ENCODE results near the gene UNKL. TPM values are rescaled to one million over a fixed set of nuclear protein-coding genes. Genes with fewer than 3 reads are reported as not detected.

Gene UNKL
- total RNA-seq, 2 experiments from 2014 or later = 26.0 to 33.4 TPM

GRCh38 chr16:1348441-1348840, 66.1 kb downstream of the UNKL start:
- ChIA-PET CTCF (interaction anchor here (0.6 kb wide), 1 partner anchor 18 kb away, joined by 4 read pairs; no protein-coding TSS in a partner anchor), POLR2A (no interaction called here)
- Mint-ChIP-seq H3K9me3 (no peaks in the 10 kb centered on the region), H3K27me3 (no peaks in the 10 kb centered on the region), H3K4me3 (no peak overlapping the region), H3K4me1 (ENCODE audit: low read depth) (peaks cover 23% of the 10 kb centered on the region), H3K27ac (no peak overlapping the region), H3K36me3 (peaks cover 2% of the 10 kb centered on the region)
- intact Hi-C loops (cut with micrococcal nuclease) = no loop called here
- DNase-seq = no peak

DNA sequence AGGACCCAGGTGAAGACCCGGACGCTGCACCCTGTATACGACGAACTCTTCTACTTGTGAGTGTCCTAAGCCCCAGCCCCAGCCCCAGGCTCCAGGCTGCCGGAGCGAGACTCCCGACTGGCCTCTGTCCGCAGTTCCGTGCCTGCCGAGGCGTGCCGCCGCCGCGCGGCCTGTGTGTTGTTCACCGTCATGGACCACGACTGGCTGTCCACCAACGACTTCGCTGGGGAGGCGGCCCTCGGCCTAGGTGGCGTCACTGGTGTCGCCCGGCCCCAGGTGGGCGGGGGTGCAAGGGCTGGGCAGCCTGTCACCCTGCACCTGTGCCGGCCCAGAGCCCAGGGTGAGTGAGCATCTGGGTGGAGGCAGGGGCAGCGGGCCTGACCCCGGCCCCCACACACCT, 66.5 kb downstream of the UNKL start:
- ChIA-PET POLR2A (no interaction called here), CTCF (no interaction called here)
- peaks cover 2% of the 10 kb centered on the region for H3K36me3 Mint-ChIP-seq
- no peaks in the 10 kb centered on the region for H3K9me3 Mint-ChIP-seq
- H3K27me3 Mint-ChIP-seq = no peaks in the 10 kb centered on the region
- H3K27ac Mint-ChIP-seq = no peak overlapping the region
- no peak overlapping the region for H3K4me3 Mint-ChIP-seq
- intact Hi-C loops (cut with micrococcal nuclease) = no loop called here
- DNase-seq = no peak
- peaks cover 23% of the 10 kb centered on the region for H3K4me1 Mint-ChIP-seq (ENCODE audit: low read depth)

GRCh38 chr16:1347286-1347855, 67.1 kb downstream of the UNKL start:
- Mint-ChIP-seq H3K27me3 (no peaks in the 10 kb centered on the region), H3K9me3 (no peaks in the 10 kb centered on the region), H3K4me1 (ENCODE audit: low read depth) (peaks cover 26% of the 10 kb centered on the region), H3K27ac (no peak overlapping the region), H3K4me3 (no peak overlapping the region), H3K36me3 (peaks cover 2% of the 10 kb centered on the region)
- intact Hi-C loops (cut with micrococcal nuclease) = no loop called here
- CTCF ChIA-PET = interaction anchor here (1.3 kb wide), 1 partner anchor 16 kb away, joined by 4 read pairs; no protein-coding TSS in a partner anchor
- DNase-seq = no peak
- POLR2A ChIA-PET = no interaction called here

DNA sequence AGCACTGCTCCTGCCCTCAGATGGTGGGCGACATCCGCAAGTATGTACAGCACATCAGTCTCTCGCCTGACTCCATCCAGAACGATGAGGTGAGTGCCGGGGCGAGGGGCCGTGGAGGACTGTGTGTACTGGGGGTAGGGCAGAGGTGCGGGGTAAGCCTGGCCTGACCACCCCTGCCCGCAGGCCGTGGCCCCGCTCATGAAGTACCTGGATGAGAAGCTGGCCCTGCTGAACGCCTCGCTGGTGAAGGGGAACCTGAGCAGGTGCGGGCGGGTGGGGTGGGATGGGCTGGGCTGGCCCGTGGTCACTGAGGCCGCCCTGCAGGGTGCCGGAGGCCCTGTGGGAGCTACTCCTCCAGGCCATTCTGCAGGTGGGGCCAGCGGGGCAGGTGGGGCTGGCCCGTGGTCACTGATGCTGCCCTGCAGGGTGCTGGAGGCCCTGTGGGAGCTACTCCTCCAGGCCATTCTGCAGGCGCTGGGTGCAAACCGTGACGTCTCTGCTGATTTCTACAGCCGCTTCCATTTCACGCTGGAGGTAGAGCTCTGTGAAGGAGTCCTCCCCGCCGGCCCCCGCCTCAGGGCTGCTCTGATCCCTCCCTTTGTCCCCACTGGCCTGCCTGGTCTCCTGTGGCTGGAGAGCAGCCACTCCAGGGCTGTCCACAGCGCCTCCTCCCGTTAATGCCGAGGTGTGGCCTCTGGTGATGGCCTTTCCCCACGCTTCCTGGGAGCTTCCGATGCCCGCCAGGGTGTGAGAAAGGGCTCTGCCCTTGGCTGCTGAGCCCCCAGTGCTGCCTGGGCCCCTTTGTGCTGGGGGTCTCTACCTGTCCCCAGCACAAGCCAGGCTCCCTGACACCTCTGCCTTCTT, 67.8 kb downstream of the UNKL start:
- no peak for DNase-seq
- Mint-ChIP-seq H3K4me1 (ENCODE audit: low read depth) (peaks cover 28% of the 10 kb centered on the region), H3K9me3 (no peaks in the 10 kb centered on the region), H3K27me3 (no peaks in the 10 kb centered on the region), H3K27ac (no peak overlapping the region), H3K36me3 (peaks cover 2% of the 10 kb centered on the region), H3K4me3 (no peak overlapping the region)
- ChIA-PET POLR2A (interaction anchor here (1.3 kb wide), 1 partner anchor 12 kb away, joined by 4 read pairs; no protein-coding TSS in a partner anchor), CTCF (interaction anchor here (0.6 to 1.3 kb wide), 2 partner anchors 17 to 78 kb away, joined by 4 read pairs; no protein-coding TSS in a partner anchor)
- intact Hi-C loops (cut with micrococcal nuclease) = no loop called here

GRCh38 chr16:1345651-1346421, 68.7 kb downstream of the UNKL start:
- no peaks in the 10 kb centered on the region for H3K27me3 Mint-ChIP-seq
- POLR2A ChIA-PET = interaction anchor here (0.7 to 1.3 kb wide), 2 partner anchors 11 to 37 kb away, joined by 3 to 4 read pairs; no protein-coding TSS in a partner anchor
- H3K4me1 Mint-ChIP-seq (ENCODE audit: low read depth) = peaks cover 28% of the 10 kb centered on the region
- no peak overlapping the region for H3K27ac Mint-ChIP-seq
- no peaks in the 10 kb centered on the region for H3K9me3 Mint-ChIP-seq
- H3K4me3 Mint-ChIP-seq = no peak overlapping the region
- intact Hi-C loops (cut with micrococcal nuclease) = no loop called here
- CTCF ChIA-PET = interaction anchor here (0.6 to 1.3 kb wide), 2 partner anchors 18 to 79 kb away, joined by 4 read pairs; no protein-coding TSS in a partner anchor
- no peaks in the 10 kb centered on the region for H3K36me3 Mint-ChIP-seq
- DNase-seq = no peak

GRCh38 chr16:1345087-1345486, 69.4 kb downstream of the UNKL start:
- Mint-ChIP-seq H3K4me1 (ENCODE audit: low read depth) (peaks cover 23% of the 10 kb centered on the region), H3K36me3 (no peaks in the 10 kb centered on the region), H3K4me3 (no peak overlapping the region), H3K27ac (no peak overlapping the region), H3K9me3 (no peaks in the 10 kb centered on the region), H3K27me3 (no peaks in the 10 kb centered on the region)
- DNase-seq = no peak
- ChIA-PET POLR2A (no interaction called here), CTCF (no interaction called here)
- intact Hi-C loops (cut with micrococcal nuclease) = no loop called here

- intact Hi-C loops (cut with micrococcal nuclease) = no loop called here
- H3K4me3 Mint-ChIP-seq = no peak overlapping the region
- H3K27me3 Mint-ChIP-seq = no peaks in the 10 kb centered on the region
- ChIA-PET CTCF (interaction anchor here (1.4 kb wide), 1 partner anchor 20 kb away, joined by 4 read pairs; no protein-coding TSS in a partner anchor), POLR2A (no interaction called here)
- H3K4me1 Mint-ChIP-seq (ENCODE audit: low read depth) = peaks cover 22% of the 10 kb centered on the region
- H3K27ac Mint-ChIP-seq = no peak overlapping the region
- no peak for DNase-seq
- H3K9me3 Mint-ChIP-seq = no peaks in the 10 kb centered on the region
- H3K36me3 Mint-ChIP-seq = no peaks in the 10 kb centered on the region
These were observed 70.0 kb downstream of the UNKL start for GRCh38 chr16:1344499-1344898.

- no peaks in the 10 kb centered on the region for H3K27me3 Mint-ChIP-seq
- no peak for DNase-seq
- no peaks in the 10 kb centered on the region for H3K9me3 Mint-ChIP-seq
- peaks cover 22% of the 10 kb centered on the region for H3K4me1 Mint-ChIP-seq (ENCODE audit: low read depth)
- ChIA-PET POLR2A (interaction anchor here (1.7 kb wide), 1 partner anchor 34 kb away, joined by 7 read pairs; the partner anchor contains the start of gene UBE2I), CTCF (interaction anchor here (1.4 kb wide), 1 partner anchor 20 kb away, joined by 4 read pairs; no protein-coding TSS in a partner anchor)
- H3K4me3 Mint-ChIP-seq = peak overlapping the region; percentile 49
- intact Hi-C loops (cut with micrococcal nuclease) = loop anchor here (2.0 kb wide), 1 partner anchor 35 kb away; the partner anchor contains the start of gene UBE2I
- H3K36me3 Mint-ChIP-seq = no peaks in the 10 kb centered on the region
- H3K27ac Mint-ChIP-seq = no peak overlapping the region
These were observed 70.9 kb downstream of the UNKL start for GRCh38 chr16:1343428-1344242.

DNA sequence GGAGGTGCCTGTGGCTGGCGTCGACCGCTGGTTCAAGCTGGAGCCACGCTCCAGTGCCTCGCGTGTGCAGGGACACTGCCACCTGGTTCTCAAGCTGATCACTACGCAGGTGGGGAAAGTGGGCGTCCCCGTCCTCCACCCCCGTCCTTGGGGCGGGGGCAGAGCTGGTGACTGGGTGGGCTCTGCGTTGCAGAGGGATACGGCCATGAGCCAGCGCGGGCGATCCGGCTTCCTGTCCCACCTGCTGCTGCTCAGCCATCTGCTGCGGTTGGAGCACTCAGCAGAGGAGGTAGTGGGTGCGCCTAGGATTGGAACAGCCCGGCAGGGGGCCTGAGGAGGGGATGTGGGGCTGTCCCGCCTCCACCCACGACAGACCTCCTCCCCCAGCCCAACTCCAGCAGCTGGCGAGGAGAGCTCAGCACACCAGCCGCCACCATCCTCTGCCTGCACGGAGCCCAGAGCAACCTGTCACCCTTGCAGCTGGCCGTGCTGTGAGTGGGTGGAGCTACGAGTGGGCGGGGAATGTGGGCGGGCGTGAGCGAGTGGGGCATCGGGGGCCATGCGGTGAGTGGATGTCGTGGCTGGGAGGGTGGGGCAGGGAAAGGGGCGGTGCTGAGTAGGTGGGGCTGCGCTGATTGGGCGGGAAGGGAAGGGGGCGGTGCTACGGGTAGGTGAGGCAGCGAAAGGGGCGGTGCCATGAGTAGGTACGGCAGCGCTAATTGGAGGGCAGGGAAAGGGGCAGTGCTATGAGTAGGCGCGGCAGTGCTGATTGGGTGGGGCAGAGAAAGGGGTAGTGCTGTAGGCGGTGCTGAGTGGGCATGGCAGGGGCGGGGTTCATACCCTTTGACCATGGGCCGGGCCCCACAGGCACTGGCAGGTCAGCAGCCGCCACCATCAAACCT, 71.7 kb downstream of the UNKL start:
- no peaks in the 10 kb centered on the region for H3K27me3 Mint-ChIP-seq
- no peak overlapping the region for H3K27ac Mint-ChIP-seq
- peak; percentile 96 for DNase-seq
- peaks cover 22% of the 10 kb centered on the region for H3K4me1 Mint-ChIP-seq (ENCODE audit: low read depth)
- no peaks in the 10 kb centered on the region for H3K9me3 Mint-ChIP-seq
- ChIA-PET CTCF (interaction anchor here (1.0 to 1.4 kb wide), 3 partner anchors 20 to 41 kb away, joined by 3 to 4 read pairs (median 3); no protein-coding TSS in a partner anchor), POLR2A (interaction anchor here (1.7 kb wide), 1 partner anchor 34 kb away, joined by 7 read pairs; the partner anchor contains the start of gene UBE2I)
- H3K36me3 Mint-ChIP-seq = no peaks in the 10 kb centered on the region
- intact Hi-C loops (cut with micrococcal nuclease) = loop anchor here (2.0 kb wide), 1 partner anchor 34 kb away; the partner anchor contains the start of gene UBE2I
- H3K4me3 Mint-ChIP-seq = peak overlapping the region; percentile 49
